HepG2 (cell line): Measurements from ENCODE around the gene ENDOG. TPM values are rescaled to one million over a fixed set of nuclear protein-coding genes. Genes with fewer than 3 reads are reported as not detected.

Source experiments
- ATAC-seq: fragments of 200-7000 bp; cut with Tn5 transposase; 3 replicates; pipeline ENCODE4 v1.9.1; 2020; ENCODE audit warnings: mild to moderate bottlenecking, moderate library complexity
- BruUV-seq: library from RNA; stranded (reverse); fragments of 400-500 nt; replicated peaks from 2 replicates; lab custom pipeline; 2021; lab: Mats Ljungman, UMichigan
- CTCF ChIA-PET: fragments of 300-600 bp; formaldehyde crosslinking; extraction: SDS; loops from one replicate; lab custom pipeline; 2021; ENCODE audit warnings: low total read pairs, inconsistent platforms, low intra/inter-chr PET ratio; lab: Yijun Ruan, JAX
- POLR2A ChIA-PET: fragments of 350-600 bp; sonication (Branson Sonifier 250); formaldehyde crosslinking; loops from one replicate; lab custom pipeline; 2020; ENCODE audit warnings: antibody characterized with exemption, inconsistent platforms; lab: Yijun Ruan, JAX
- DNase-seq: peaks from one replicate; pipeline ENCODE4 v3.0.0-alpha.2; 2015; ENCODE audit warnings: low spot score
- FAIRE-seq: peaks from 3 replicates; lab custom pipeline; 2011; peaks lifted over from hg19 to GRCh38; lab: Jason Lieb, UNC
- H2AFZ ChIP-seq: one replicate; pipeline ENCODE4 v1.6.1; 2011; ENCODE audit warnings: low read length, inconsistent platforms
- H3K27ac ChIP-seq: fragments of 300-600 bp; 3 replicates; pipeline ENCODE4 v1.8.0; 2011; ENCODE audit warnings: mixed run types, mild to moderate bottlenecking, mixed read lengths, low read length, inconsistent platforms; ENCODE audit not compliant: insufficient read depth; ENCODE audit errors: extremely low read length
- H3K27me3 ChIP-seq, 2 experiments: fragments of 200-600 bp in 1 of 2; 2 replicates in 1 of 2; 3 replicates in 1 of 2; pipeline versions ENCODE4 v1.6.0 to v1.8.0; 2011; ENCODE audit warnings: low read length in 2 of 2, mild to moderate bottlenecking in 2 of 2, moderate library complexity in 2 of 2, inconsistent platforms in 1 of 2; ENCODE audit not compliant: insufficient read depth in 2 of 2, control insufficient read depth in 1 of 2
- H3K36me3 ChIP-seq, 2 experiments: fragments of 200-600 bp in 1 of 2; replicated peaks in 1 of 2; 2 replicates in 1 of 2; 3 replicates in 1 of 2; pipeline versions ENCODE4 v1.5.1 to v1.8.0; 2011; ENCODE audit warnings: low read length in 2 of 2, inconsistent platforms in 1 of 2; ENCODE audit not compliant: insufficient read depth in 2 of 2, control insufficient read depth in 1 of 2
- H3K4me1 ChIP-seq: 2 replicates; pipeline ENCODE4 v1.5.1; 2012; ENCODE audit warnings: low read length, inconsistent platforms; ENCODE audit not compliant: insufficient read depth
- H3K4me2 ChIP-seq: 2 replicates; pipeline ENCODE4 v1.6.0; 2011; ENCODE audit warnings: low read depth, low read length, inconsistent platforms
- H3K4me3 ChIP-seq, 3 experiments: fragments of 200-600 bp in 1 of 3; sonication (generic), shearing (Covaris generic) in 1 of 3; replicated peaks in 1 of 3; 2 replicates each; pipeline ENCODE4 v1.5.1; 2011 to 2016; ENCODE audit warnings: low read length in 3 of 3, inconsistent platforms in 2 of 3, low read depth in 2 of 3, mild to moderate bottlenecking in 2 of 3, control low read depth in 1 of 3, mixed read lengths in 1 of 3; ENCODE audit not compliant: insufficient read depth in 1 of 3
- H3K79me2 ChIP-seq: one replicate; pipeline ENCODE4 v1.6.1; 2011; ENCODE audit warnings: low read length, inconsistent platforms; ENCODE audit not compliant: insufficient read depth
- H3K9ac ChIP-seq: 2 replicates; pipeline ENCODE4 v1.6.0; 2011; ENCODE audit warnings: mild to moderate bottlenecking, low read depth, low read length, inconsistent platforms; ENCODE audit not compliant: insufficient read depth
- H3K9me3 ChIP-seq: 2 replicates; pipeline ENCODE4 v1.5.1; 2012; ENCODE audit warnings: mild to moderate bottlenecking, low read length
- H4K20me1 ChIP-seq: 2 replicates; pipeline ENCODE4 v1.6.0; 2011; ENCODE audit warnings: inconsistent platforms, mild to moderate bottlenecking, low read length, moderate library complexity; ENCODE audit not compliant: insufficient read depth
- ARNT2 ChIP-seq: sonication (generic); formaldehyde crosslinking; IDR thresholded peaks from 2 replicates; pipeline ENCODE4 v1.8.0; 2022; ENCODE audit warnings: mild to moderate bottlenecking, low read depth, missing genetic modification reagents, moderate library complexity
- ELF3 ChIP-seq: IDR thresholded peaks from 2 replicates; pipeline ENCODE4 v1.6.1; 2016; ENCODE audit warnings: missing genetic modification reagents, missing compliant biosample characterization
- FOXA3 ChIP-seq: IDR thresholded peaks from 2 replicates; pipeline ENCODE4 v1.6.1; 2016; ENCODE audit warnings: missing genetic modification reagents, missing compliant biosample characterization
- FOXK2 ChIP-seq: fragments of 450-650 bp; IDR thresholded peaks from 2 replicates; pipeline ENCODE4 v1.6.1; 2016
- HNRNPL ChIP-seq: fragments of 200-400 bp; formaldehyde crosslinking; IDR thresholded peaks from 2 replicates; pipeline ENCODE4 v1.6.1; 2017; ENCODE audit warnings: mild to moderate bottlenecking, low read depth, low read length
- HOXA3 ChIP-seq: sonication (generic); formaldehyde crosslinking; IDR thresholded peaks from 2 replicates; pipeline ENCODE4 v1.5.0; 2020; ENCODE audit warnings: missing genetic modification reagents
- MAFF ChIP-seq: IDR thresholded peaks from 2 replicates; pipeline ENCODE4 v1.6.1; 2011; ENCODE audit warnings: low read depth, low read length, improper control_type of control experiment
- MIER2 ChIP-seq: IDR thresholded peaks from 2 replicates; pipeline ENCODE4 v1.6.1; 2016; ENCODE audit warnings: missing biosample characterization, missing genetic modification reagents
- MXD4 ChIP-seq: IDR thresholded peaks from 2 replicates; pipeline ENCODE4 v1.6.1; 2016; ENCODE audit warnings: mild to moderate bottlenecking, missing biosample characterization, missing genetic modification reagents
- RBFOX2 ChIP-seq: fragments of 200-400 bp; formaldehyde crosslinking; IDR thresholded peaks from 2 replicates; pipeline ENCODE4 v1.6.1; 2017; ENCODE audit warnings: low read depth, mild to moderate bottlenecking, low read length
- SIX4 ChIP-seq: sonication (generic); formaldehyde crosslinking; IDR thresholded peaks from 2 replicates; pipeline ENCODE4 v1.4.0; 2020; ENCODE audit warnings: missing genetic modification reagents
- SMAD3 ChIP-seq: sonication (generic); formaldehyde crosslinking; IDR thresholded peaks from 2 replicates; pipeline ENCODE4 v1.4.0; 2020; ENCODE audit warnings: missing genetic modification reagents
- SMARCE1 ChIP-seq: fragments of 450-650 bp; IDR thresholded peaks from 2 replicates; pipeline ENCODE4 v1.6.1; 2017; ENCODE audit warnings: borderline replicate concordance
- TEAD3 ChIP-seq: optimal IDR thresholded peaks from 2 replicates; pipeline ENCODE3; 2016; ENCODE audit warnings: borderline replicate concordance
- ZFP62 ChIP-seq: sonication (generic); formaldehyde crosslinking; IDR thresholded peaks from 2 replicates; pipeline ENCODE4 v1.4.0; 2020; ENCODE audit warnings: missing genetic modification reagents
- ZNF101 ChIP-seq: sonication (generic); formaldehyde crosslinking; IDR thresholded peaks from 2 replicates; pipeline ENCODE4 v1.4.0; 2020; ENCODE audit warnings: mild to moderate bottlenecking, low read depth, missing genetic modification reagents, borderline replicate concordance
- ZNF124 ChIP-seq: sonication (generic); formaldehyde crosslinking; IDR thresholded peaks from 2 replicates; pipeline ENCODE4 v1.4.0; 2020; ENCODE audit warnings: missing genetic modification reagents
- ZNF235 ChIP-seq: sonication (generic); formaldehyde crosslinking; IDR thresholded peaks from 2 replicates; pipeline ENCODE4 v1.8.1; 2023; ENCODE audit warnings: mild to moderate bottlenecking, missing genetic modification reagents, borderline replicate concordance
- ZNF441 ChIP-seq: sonication (generic); formaldehyde crosslinking; IDR thresholded peaks from 2 replicates; pipeline ENCODE4 v1.7.0; 2021; ENCODE audit warnings: missing genetic modification reagents, borderline replicate concordance
- ZNF547 ChIP-seq: sonication (generic); formaldehyde crosslinking; IDR thresholded peaks from 2 replicates; pipeline ENCODE4 v1.5.1; 2020; ENCODE audit warnings: mild to moderate bottlenecking, missing genetic modification reagents
- ZNF557 ChIP-seq: sonication (generic); formaldehyde crosslinking; IDR thresholded peaks from 2 replicates; pipeline ENCODE4 v1.4.0; 2020; ENCODE audit warnings: missing genetic modification reagents
- ZNF614 ChIP-seq: IDR thresholded peaks from 2 replicates; pipeline ENCODE4 v1.6.1; 2018; ENCODE audit warnings: missing biosample characterization, missing genetic modification reagents, inconsistent platforms, borderline replicate concordance
- ZNF615 ChIP-seq: sonication (generic); formaldehyde crosslinking; IDR thresholded peaks from 2 replicates; pipeline ENCODE4 v1.5.0; 2020; ENCODE audit warnings: mild to moderate bottlenecking, missing genetic modification reagents, borderline replicate concordance
- ZNF724P ChIP-seq: sonication (generic); formaldehyde crosslinking; IDR thresholded peaks from 2 replicates; pipeline ENCODE4 v1.8.0; 2022; ENCODE audit warnings: missing genetic modification reagents, borderline replicate concordance
- WGBS: methylation state at CpG from one replicate; pipeline ENCODE4 v1.1.6; 2017; ENCODE audit warnings: low lambda C conversion rate; 5-methylcytosine and 5-hydroxymethylcytosine counted together
- in situ Hi-C: cut with HindIII; loops from 2 replicates; pipeline ENCODE4 v1.10.0; 2017; ENCODE audit warnings: low pct_unique_long_range_greater_than_20kb; ENCODE audit not compliant: extremely low pct_ligation_motif_present
- intact Hi-C: fragments of 100-400 bp; cut with micrococcal nuclease; formaldehyde crosslinking; loops from one replicate; pipeline ENCODE4 v1.10.0; 2022; ENCODE audit not compliant: unreplicated experiment
- polyA plus RNA-seq, 8 experiments: library from polyadenylated mRNA; depleted of rRNA in 3 of 8; stranded (reverse) in 7 of 8; unstranded in 1 of 8; fragments of >200 nt; fragmentation: Illumina TruSeq in 4 of 8; extraction: Trizol in 4 of 8; gene quantifications; 2 replicates each; pipeline versions ENCODE4 v1.2.1 to v1.2.3, GENCODE V29; 2011 to 2016; ENCODE audit warnings: low read depth in 4 of 8, missing spikeins in 1 of 8, mixed read lengths in 1 of 8; ENCODE audit not compliant: insufficient read depth in 1 of 8
- total RNA-seq, 5 experiments: library from RNA; depleted of rRNA; stranded (reverse); fragments of >200 nt; fragmentation: Illumina TruSeq; extraction: Trizol; gene quantifications; 2 replicates each; pipeline ENCODE4 v1.2.3, GENCODE V29; 2016; ENCODE audit warnings: low read depth in 1 of 5
- TF ChIP-seq, protein P1 (sequence below): sonication (generic); formaldehyde crosslinking; IDR thresholded peaks from 2 replicates; pipeline ENCODE4 v1.4.0; 2020; ENCODE audit warnings: mild to moderate bottlenecking, missing genetic modification reagents

Gene ENDOG
- total and polyA plus RNA-seq, 2 of the 13 experiments (the other 11 are each of a cell fraction or from before 2014, with no cell fraction given) = 26.3 to 28.8 TPM

DNA sequence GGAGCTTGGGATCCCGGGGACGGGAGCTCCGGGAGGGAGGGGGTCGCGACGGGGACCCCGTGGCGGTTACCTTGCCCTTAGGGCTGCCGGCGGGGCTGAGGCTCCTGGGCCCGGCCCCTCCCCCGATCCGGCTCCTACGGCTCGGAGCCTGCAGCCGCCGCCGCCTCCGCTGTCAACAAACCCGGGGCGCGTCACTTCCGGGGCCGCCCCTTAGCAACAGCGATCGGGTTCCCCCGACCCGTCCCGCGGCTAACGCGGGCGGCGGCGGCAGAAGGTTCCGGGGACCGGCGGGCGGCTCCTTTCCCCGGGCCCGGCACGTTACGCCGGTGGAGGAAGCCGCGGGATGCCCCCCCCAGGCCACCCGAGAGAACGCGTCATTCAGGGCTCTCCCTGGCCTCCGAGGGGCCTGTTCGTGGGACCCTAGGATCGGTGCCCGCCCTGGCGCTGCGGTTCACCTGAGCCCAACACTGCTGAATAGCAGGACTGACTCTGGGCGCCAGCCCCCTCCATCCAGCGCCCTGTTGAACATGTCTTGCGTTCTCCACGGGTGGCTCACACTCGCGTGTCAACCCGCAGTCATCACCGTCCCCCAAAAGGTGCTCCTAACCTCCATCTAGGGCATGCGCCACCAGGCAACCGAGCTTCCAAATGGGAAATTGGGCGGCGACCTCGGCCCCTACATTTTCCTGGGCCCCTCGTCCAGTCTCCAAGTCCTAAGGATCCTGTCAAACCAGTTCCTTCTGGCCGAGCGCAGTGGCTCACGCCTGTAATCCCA, 46.4 kb upstream of the ENDOG start, which contains the start of gene ZER1 (continued):
- TF ChIP-seq MXD4 (CRISPR knock-in tag) = peak; percentile 93
- TF ChIP-seq SMAD3 (CRISPR knock-in tag) = peak; percentile 70
- TF ChIP-seq MAFF = no peak
- peak; percentile 87 for TF ChIP-seq FOXA3
- TF ChIP-seq FOXK2 = peak; percentile 38; the same call in 1 of the 2 replicates
- peak; percentile 88; the same call in 1 of the 2 replicates for TF ChIP-seq ZNF124
- TF ChIP-seq MIER2 (CRISPR knock-in tag) = no peak
- peak; percentile 53 for TF ChIP-seq ELF3

DNA sequence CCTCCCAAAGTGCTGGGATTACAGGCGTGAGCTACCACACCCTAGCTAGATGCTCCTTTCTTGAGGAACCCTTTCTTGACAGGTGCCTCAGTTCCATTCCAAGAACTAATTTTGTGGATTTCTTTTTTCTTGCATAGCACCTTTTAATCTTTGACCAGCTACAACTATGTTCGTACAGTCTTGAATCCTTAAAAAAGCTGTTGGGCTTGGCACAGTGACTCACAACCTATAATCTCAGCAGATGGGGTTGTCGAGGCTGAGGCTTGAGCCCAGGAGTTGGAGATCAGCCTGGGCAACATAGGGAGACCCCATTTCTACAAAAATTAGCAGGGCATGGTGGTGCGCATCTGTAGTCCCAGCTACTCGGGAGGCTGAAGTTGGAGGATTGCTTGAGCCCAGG, 45.3 kb upstream of the ENDOG start:
- H3K9me3 ChIP-seq = no peaks in the 10 kb centered on the region
- no peak overlapping the region for H3K4me2 ChIP-seq
- DNase-seq = no peak
- no peak overlapping the region for H3K4me3 ChIP-seq
- TF ChIP-seq, protein P1, sequence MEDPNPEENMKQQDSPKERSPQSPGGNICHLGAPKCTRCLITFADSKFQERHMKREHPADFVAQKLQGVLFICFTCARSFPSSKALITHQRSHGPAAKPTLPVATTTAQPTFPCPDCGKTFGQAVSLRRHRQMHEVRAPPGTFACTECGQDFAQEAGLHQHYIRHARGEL (CRISPR knock-in tag) = no peak
- TF ChIP-seq ZNF101 (CRISPR knock-in tag) (no peak), HOXA3 (CRISPR knock-in tag) (no peak), ZNF724P (CRISPR knock-in tag) (no peak), ARNT2 (CRISPR knock-in tag) (no peak), ZNF441 (no peak), ZNF235 (CRISPR knock-in tag) (no peak), ZNF547 (no peak), RBFOX2 (no peak), SIX4 (CRISPR knock-in tag) (no peak), ZFP62 (CRISPR knock-in tag) (no peak), HNRNPL (no peak), TEAD3 (CRISPR knock-in tag) (no peak), ZNF614 (CRISPR knock-in tag) (no peak), ZNF615 (CRISPR knock-in tag) (no peak), ZNF557 (CRISPR knock-in tag) (no peak), SMARCE1 (no peak)
- peaks cover 19% of the 10 kb centered on the region for H3K4me1 ChIP-seq
- POLR2A ChIA-PET = interaction anchor here (1.0 kb wide), 2 partner anchors 11 to 15 kb away, joined by 3 read pairs; no protein-coding TSS in a partner anchor
- H3K36me3 ChIP-seq = no peaks in the 10 kb centered on the region
- intact Hi-C loops = no loop called here
- FAIRE-seq = no peak
- no peaks in the 10 kb centered on the region for H4K20me1 ChIP-seq
- in situ Hi-C loops = no loop called here
- peaks cover 16% of the 10 kb centered on the region for H3K79me2 ChIP-seq
- CTCF ChIA-PET = no interaction called here
- no peak overlapping the region for H3K9ac ChIP-seq
- no peak overlapping the region for H2AFZ ChIP-seq
- no TSS peak for BruUV-seq
- WGBS = 84% methylated on average over 5 of the region's 5 CpGs
- no peak overlapping the region for H3K27ac ChIP-seq
- H3K27me3 ChIP-seq = no peaks in the 10 kb centered on the region; a peak in 1 of 5 replicates
- ATAC-seq = no peak
